HFFc6 (cell line): ENCODE data around the gene SPATA21. TPM values are rescaled to one million over a fixed set of nuclear protein-coding genes. Genes with fewer than 3 reads are reported as not detected.

Source experiments
- DNase-seq: peaks from one replicate; pipeline ENCODE4 v3.0.0-alpha.2; 2018
- H3K27ac Mint-ChIP-seq: 2 replicates; pipeline ENCODE4 v1.8.0; 2020; ENCODE audit warnings: mild to moderate bottlenecking, mixed read lengths
- H3K27me3 Mint-ChIP-seq: 2 replicates; pipeline ENCODE4 v1.8.0; 2021; ENCODE audit warnings: mild to moderate bottlenecking, moderate library complexity, mixed read lengths; ENCODE audit not compliant: insufficient read depth
- H3K36me3 Mint-ChIP-seq: 2 replicates; pipeline ENCODE4 v1.8.0; 2021; ENCODE audit warnings: low read depth, mixed read lengths
- H3K4me1 Mint-ChIP-seq: 2 replicates; pipeline ENCODE4 v1.8.0; 2020; ENCODE audit warnings: low read depth, mixed read lengths
- H3K4me3 Mint-ChIP-seq: 2 replicates; pipeline ENCODE4 v1.8.0; 2020; ENCODE audit warnings: mild to moderate bottlenecking, moderate library complexity, mixed read lengths
- H3K9me3 Mint-ChIP-seq: 2 replicates; pipeline ENCODE4 v1.8.0; 2020; ENCODE audit warnings: mild to moderate bottlenecking, mixed read lengths
- total RNA-seq, 6 experiments: library from RNA; stranded (reverse); fragmentation: NEBNext Ultra II Directional; extraction: Animal tissue kit (Norgen Biotek cat#: 25700); gene quantifications; 2 replicates in 1 of 6; 3 replicates in 5 of 6; pipeline ENCODE4 v1.2.3, GENCODE V29; 2021
- TF ChIP-seq, protein P1 (sequence below): fragments of 200-600 bp; sonication (generic); IDR thresholded peaks from 2 replicates; pipeline ENCODE4 v1.5.0; 2021; ENCODE audit warnings: antibody characterized with exemption, mild to moderate bottlenecking

SPATA21 gene
- total RNA-seq, 6 experiments from 2014 or later, result 0.07 TPM; not detected in 5

- H3K36me3 Mint-ChIP-seq, result peaks cover 4% of the 10 kb centered on the region; the same call in 1 of the 2 replicates
Observed at GRCh38 chr1:16354619-16355018, 82.6 kb downstream of the SPATA21 start.

DNA sequence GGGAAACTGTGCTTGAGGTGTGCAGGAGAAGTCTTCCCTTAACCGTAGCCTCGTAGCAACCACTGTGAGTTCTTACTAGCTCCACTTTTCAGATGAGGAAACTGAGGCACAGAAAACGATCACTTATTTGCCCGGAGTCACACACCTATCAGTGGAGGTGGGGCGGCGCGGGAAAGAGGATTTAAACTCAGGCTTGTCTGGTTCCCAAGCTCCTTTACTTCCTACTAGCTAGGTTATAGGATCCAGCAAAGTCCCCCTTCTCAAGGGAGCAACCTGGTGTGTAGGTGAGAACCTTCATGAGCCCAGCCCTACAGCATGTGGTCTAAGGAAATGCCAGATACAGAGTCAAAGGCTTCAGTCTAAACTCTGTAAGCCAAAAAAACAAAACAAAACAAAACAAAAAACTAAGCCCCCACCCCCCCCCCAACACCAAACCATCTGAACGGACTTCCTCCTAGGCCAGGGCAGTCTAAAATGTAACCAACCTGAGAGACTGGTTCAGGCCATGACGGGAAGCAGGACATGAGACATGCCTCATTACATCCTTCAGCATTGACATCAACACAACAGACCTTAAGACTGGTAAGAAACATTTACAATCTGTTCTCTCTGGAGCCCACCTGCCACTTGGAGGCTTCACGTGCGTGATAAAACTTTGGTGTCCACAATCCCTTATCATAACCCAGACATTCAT is 84.2 kb downstream of the SPATA21 start:
- peaks cover 3% of the 10 kb centered on the region for H3K27me3 Mint-ChIP-seq
- peak overlapping the region; percentile 93 for H3K27ac Mint-ChIP-seq
- H3K4me1 Mint-ChIP-seq, result peaks cover 37% of the 10 kb centered on the region
- peak overlapping the region; percentile 91 for H3K4me3 Mint-ChIP-seq
- peaks cover 4% of the 10 kb centered on the region; the same call in 1 of the 2 replicates for H3K36me3 Mint-ChIP-seq
- TF ChIP-seq, protein P1, sequence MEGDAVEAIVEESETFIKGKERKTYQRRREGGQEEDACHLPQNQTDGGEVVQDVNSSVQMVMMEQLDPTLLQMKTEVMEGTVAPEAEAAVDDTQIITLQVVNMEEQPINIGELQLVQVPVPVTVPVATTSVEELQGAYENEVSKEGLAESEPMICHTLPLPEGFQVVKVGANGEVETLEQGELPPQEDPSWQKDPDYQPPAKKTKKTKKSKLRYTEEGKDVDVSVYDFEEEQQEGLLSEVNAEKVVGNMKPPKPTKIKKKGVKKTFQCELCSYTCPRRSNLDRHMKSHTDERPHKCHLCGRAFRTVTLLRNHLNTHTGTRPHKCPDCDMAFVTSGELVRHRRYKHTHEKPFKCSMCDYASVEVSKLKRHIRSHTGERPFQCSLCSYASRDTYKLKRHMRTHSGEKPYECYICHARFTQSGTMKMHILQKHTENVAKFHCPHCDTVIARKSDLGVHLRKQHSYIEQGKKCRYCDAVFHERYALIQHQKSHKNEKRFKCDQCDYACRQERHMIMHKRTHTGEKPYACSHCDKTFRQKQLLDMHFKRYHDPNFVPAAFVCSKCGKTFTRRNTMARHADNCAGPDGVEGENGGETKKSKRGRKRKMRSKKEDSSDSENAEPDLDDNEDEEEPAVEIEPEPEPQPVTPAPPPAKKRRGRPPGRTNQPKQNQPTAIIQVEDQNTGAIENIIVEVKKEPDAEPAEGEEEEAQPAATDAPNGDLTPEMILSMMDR, result no peak
- no peak for DNase-seq
- H3K9me3 Mint-ChIP-seq, result no peaks in the 10 kb centered on the region

More at GRCh38 chr1:16354619-16355018, 82.6 kb downstream of the SPATA21 start:
- Mint-ChIP-seq H3K9me3 (no peaks in the 10 kb centered on the region), H3K4me3 (no peak overlapping the region), H3K27ac (no peak overlapping the region), H3K4me1 (peaks cover 20% of the 10 kb centered on the region), H3K27me3 (peaks cover 3% of the 10 kb centered on the region)
- DNase-seq, result no peak
- TF ChIP-seq, protein P1, result no peak

DNA sequence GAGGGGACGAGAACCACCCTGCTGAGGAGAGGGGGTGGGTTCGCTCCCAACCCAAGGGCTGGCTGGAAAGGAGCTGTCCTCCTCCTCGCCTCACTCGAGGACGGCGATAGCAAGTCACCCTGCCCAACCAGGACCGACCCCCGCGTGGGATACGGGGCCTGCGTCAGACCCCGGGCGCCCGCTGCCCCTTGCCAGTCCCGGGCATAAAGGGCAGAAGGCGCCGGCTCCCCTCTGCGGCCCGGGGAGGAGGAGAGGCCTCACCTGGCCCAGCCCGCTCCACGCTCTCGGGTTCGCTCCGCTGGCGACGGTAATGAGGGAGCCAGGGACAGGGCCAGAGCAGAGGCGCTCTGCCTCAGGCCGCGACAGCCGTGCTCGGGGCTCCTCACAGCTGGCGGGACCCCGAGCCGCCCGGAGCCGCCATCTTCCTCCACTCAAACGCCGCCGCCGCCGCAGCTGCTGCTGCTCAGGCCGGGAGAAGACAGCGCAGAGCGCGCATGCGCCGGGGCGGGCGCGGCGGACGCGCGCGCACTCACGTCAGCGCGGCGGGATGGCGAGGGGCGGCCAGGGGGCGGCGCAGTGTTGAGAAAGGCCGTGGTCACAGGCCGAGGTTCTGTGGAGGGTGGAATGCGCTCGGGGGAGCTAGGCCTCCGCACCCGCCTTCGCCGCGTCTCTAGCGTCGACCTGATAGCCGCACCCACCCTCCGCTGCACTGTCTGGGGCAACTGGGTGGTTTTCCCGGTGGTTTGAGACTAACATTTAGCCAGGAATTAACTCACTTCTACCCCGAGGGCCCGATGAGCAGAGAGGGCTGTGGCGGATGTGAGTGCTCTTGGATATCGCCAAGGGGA is 85.0 kb downstream of the SPATA21 start, which contains the start of gene FBXO42:
Gene FBXO42 (minus strand): TSS at position 487 of the 848 bp plus-strand sequence. CDS start 37,062 bp downstream, outside the sequence.
- no peaks in the 10 kb centered on the region for H3K9me3 Mint-ChIP-seq
- TF ChIP-seq, protein P1, result peak; percentile 77
- no peaks in the 10 kb centered on the region; the same call in 1 of the 2 replicates for H3K27me3 Mint-ChIP-seq
- peak within 1 kb of the TSS; percentile 91 for H3K4me3 Mint-ChIP-seq
- DNase-seq, result peak; percentile 85
- peaks cover 37% of the 10 kb centered on the region for H3K4me1 Mint-ChIP-seq
- H3K27ac Mint-ChIP-seq, result peak within 1 kb of the TSS; percentile 93
- H3K36me3 Mint-ChIP-seq, result peaks cover 4% of the 10 kb centered on the region; the same call in 1 of the 2 replicates

DNA sequence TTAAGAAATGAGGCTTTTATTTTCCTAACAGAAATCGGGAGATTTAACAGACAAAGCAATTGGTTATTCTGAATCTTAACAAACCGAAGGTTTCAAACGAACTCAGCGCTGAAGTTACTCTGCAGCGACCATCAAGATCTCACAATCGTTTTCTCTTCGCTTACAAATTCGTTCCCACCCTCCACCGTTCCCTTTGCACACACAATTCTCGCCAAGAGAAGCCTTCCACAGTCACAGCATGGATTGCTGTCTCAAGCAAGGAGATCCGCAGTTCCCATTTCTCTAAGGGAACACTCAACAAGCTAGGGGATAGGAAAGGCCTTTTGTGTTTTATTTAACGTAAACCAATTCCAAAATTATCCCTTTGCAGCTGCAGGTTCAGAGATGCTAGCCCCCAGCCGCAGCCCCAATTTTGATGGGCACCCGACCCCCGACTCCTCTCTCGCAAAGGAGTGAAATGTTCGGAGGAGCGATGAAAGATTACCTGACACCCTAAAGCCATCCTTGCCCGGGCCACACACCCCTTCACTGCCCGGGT is 85.7 kb downstream of the SPATA21 start:
- TF ChIP-seq, protein P1, result no peak
- Mint-ChIP-seq H3K9me3 (no peaks in the 10 kb centered on the region), H3K4me1 (peaks cover 37% of the 10 kb centered on the region), H3K36me3 (peaks cover 4% of the 10 kb centered on the region; the same call in 1 of the 2 replicates), H3K4me3 (peak overlapping the region; percentile 91), H3K27me3 (no peaks in the 10 kb centered on the region; the same call in 1 of the 2 replicates), H3K27ac (peak overlapping the region; percentile 83)
- no peak for DNase-seq

DNA sequence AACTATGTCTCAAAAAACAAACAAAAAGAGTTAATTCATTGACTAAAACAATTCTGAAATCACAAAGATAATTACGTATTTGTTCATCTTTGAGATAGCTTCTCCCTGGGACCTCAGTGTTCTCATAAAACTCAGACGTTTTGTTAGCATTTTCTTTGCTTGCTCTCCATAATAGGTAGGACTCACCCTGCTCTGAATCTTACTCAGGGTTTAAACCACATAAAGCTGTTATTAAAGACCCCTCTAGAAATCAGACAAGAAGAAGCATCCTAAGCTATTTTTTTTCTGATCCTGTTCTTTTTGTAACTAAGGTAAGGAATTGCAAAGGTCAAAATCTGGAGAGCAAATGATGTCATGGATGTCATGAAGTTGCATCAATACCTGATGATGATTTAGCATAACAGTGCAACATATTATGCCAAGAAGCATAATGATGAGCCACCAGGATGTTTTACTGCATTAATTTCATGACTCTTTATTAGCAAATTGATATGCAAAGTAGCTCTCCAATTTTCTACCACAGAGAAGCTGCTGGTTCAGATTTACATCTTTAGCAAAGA is 87.3 kb downstream of the SPATA21 start:
- no peaks in the 10 kb centered on the region for H3K9me3 Mint-ChIP-seq
- peak overlapping the region; percentile 84 for H3K27ac Mint-ChIP-seq
- TF ChIP-seq, protein P1, result no peak
- H3K4me1 Mint-ChIP-seq, result peaks cover 37% of the 10 kb centered on the region
- peak overlapping the region; percentile 91 for H3K4me3 Mint-ChIP-seq
- no peak for DNase-seq
- peaks cover 4% of the 10 kb centered on the region; the same call in 1 of the 2 replicates for H3K36me3 Mint-ChIP-seq
- no peaks in the 10 kb centered on the region; the same call in 1 of the 2 replicates for H3K27me3 Mint-ChIP-seq
